ENCODE data around the gene TESK2.
"Not testable (repeated sequence)": the region's sequence is repeated elsewhere in the genome, so short reads cannot be mapped to it uniquely, and the experiment has no call there.

TESK2 gene

GRCh38 chr1:45490121-45490625 lies 790 bp downstream of the TESK2 start:
- Histone ChIP-seq H3K9me3 (ENCODE audit: control insufficient read depth, insufficient read depth, low read depth, low read length) (no peaks in the 10 kb centered on the region), H3K36me3 (ENCODE audit: control insufficient read depth, insufficient read depth, low read length) (no peaks in the 10 kb centered on the region), H3K4me3 (ENCODE audit: low read depth, low read length) (peak overlapping the region; percentile 87), H3K27ac (ENCODE audit: low read depth, low read length) (no peak overlapping the region), H3K4me1 (ENCODE audit: control insufficient read depth, insufficient read depth, low read length) (peaks cover 8% of the 10 kb centered on the region), H3K27me3 (ENCODE audit: control insufficient read depth, insufficient read depth, low read length) (peaks cover 13% of the 10 kb centered on the region; the same call in 1 of the 2 replicates), H3K9ac (ENCODE audit: low read length) (peak overlapping the region; percentile 70)

- peaks cover 13% of the 10 kb centered on the region; the same call in 1 of the 2 replicates for H3K27me3 ChIP-seq (ENCODE audit: control insufficient read depth, insufficient read depth, low read length)
- H3K36me3 ChIP-seq (ENCODE audit: control insufficient read depth, insufficient read depth, low read length); H3K27ac ChIP-seq (ENCODE audit: low read depth, low read length); H3K4me1 ChIP-seq (ENCODE audit: control insufficient read depth, insufficient read depth, low read length); H3K9ac ChIP-seq (ENCODE audit: low read length); H3K9me3 ChIP-seq (ENCODE audit: control insufficient read depth, insufficient read depth, low read depth, low read length): not testable (repeated sequence)
- peak overlapping the region; percentile 87 for H3K4me3 ChIP-seq (ENCODE audit: low read depth, low read length)
These were observed 1.6 kb downstream of the TESK2 start for GRCh38 chr1:45489379-45489778.

- H3K4me3 ChIP-seq (ENCODE audit: low read depth, low read length), result peak overlapping the region; percentile 87
These were observed 2.1 kb downstream of the TESK2 start for GRCh38 chr1:45488666-45489377.

GRCh38 chr1:45485949-45486348 lies 5.0 kb downstream of the TESK2 start:
- no peak overlapping the region for H3K9ac ChIP-seq (ENCODE audit: low read length)
- no peaks in the 10 kb centered on the region for H3K9me3 ChIP-seq (ENCODE audit: control insufficient read depth, insufficient read depth, low read depth, low read length)
- peaks cover 8% of the 10 kb centered on the region for H3K4me1 ChIP-seq (ENCODE audit: control insufficient read depth, insufficient read depth, low read length)
- H3K4me3 ChIP-seq (ENCODE audit: low read depth, low read length), result no peak overlapping the region
- no peak overlapping the region for H3K27ac ChIP-seq (ENCODE audit: low read depth, low read length)
- H3K36me3 ChIP-seq (ENCODE audit: control insufficient read depth, insufficient read depth, low read length), result no peaks in the 10 kb centered on the region
- H3K27me3 ChIP-seq (ENCODE audit: control insufficient read depth, insufficient read depth, low read length), result peaks cover 13% of the 10 kb centered on the region; the same call in 1 of the 2 replicates

More at GRCh38 chr1:45488666-45489377, 2.1 kb downstream of the TESK2 start:
- peaks cover 8% of the 10 kb centered on the region for H3K4me1 ChIP-seq (ENCODE audit: control insufficient read depth, insufficient read depth, low read length)
- H3K36me3 ChIP-seq (ENCODE audit: control insufficient read depth, insufficient read depth, low read length), result no peaks in the 10 kb centered on the region
- peaks cover 13% of the 10 kb centered on the region; the same call in 1 of the 2 replicates for H3K27me3 ChIP-seq (ENCODE audit: control insufficient read depth, insufficient read depth, low read length)
- H3K9me3 ChIP-seq (ENCODE audit: control insufficient read depth, insufficient read depth, low read depth, low read length), result no peaks in the 10 kb centered on the region
- H3K9ac ChIP-seq (ENCODE audit: low read length), result no peak overlapping the region
- no peak overlapping the region for H3K27ac ChIP-seq (ENCODE audit: low read depth, low read length)

- Histone ChIP-seq H3K36me3 (ENCODE audit: control insufficient read depth, insufficient read depth, low read length) (no peaks in the 10 kb centered on the region), H3K4me3 (ENCODE audit: low read depth, low read length) (no peak overlapping the region)
These were observed 11.8 kb downstream of the TESK2 start for GRCh38 chr1:45479039-45479748.

GRCh38 chr1:45478121-45478814 lies 12.7 kb downstream of the TESK2 start:
- H3K9me3 ChIP-seq (ENCODE audit: control insufficient read depth, insufficient read depth, low read depth, low read length), result no peaks in the 10 kb centered on the region
- H3K27me3 ChIP-seq (ENCODE audit: control insufficient read depth, insufficient read depth, low read length), result no peaks in the 10 kb centered on the region
- H3K36me3 ChIP-seq (ENCODE audit: control insufficient read depth, insufficient read depth, low read length), result no peaks in the 10 kb centered on the region
- no peak overlapping the region for H3K27ac ChIP-seq (ENCODE audit: low read depth, low read length)
- no peak overlapping the region for H3K9ac ChIP-seq (ENCODE audit: low read length)
- H3K4me1 ChIP-seq (ENCODE audit: control insufficient read depth, insufficient read depth, low read length), result no peaks in the 10 kb centered on the region
- H3K4me3 ChIP-seq (ENCODE audit: low read depth, low read length), result no peak overlapping the region

More at GRCh38 chr1:45479039-45479748, 11.8 kb downstream of the TESK2 start:
- H3K9me3 ChIP-seq (ENCODE audit: control insufficient read depth, insufficient read depth, low read depth, low read length), result no peaks in the 10 kb centered on the region
- H3K9ac ChIP-seq (ENCODE audit: low read length), result no peak overlapping the region
- H3K4me1 ChIP-seq (ENCODE audit: control insufficient read depth, insufficient read depth, low read length), result no peaks in the 10 kb centered on the region
- H3K27me3 ChIP-seq (ENCODE audit: control insufficient read depth, insufficient read depth, low read length), result no peaks in the 10 kb centered on the region
- no peak overlapping the region for H3K27ac ChIP-seq (ENCODE audit: low read depth, low read length)

- no peaks in the 10 kb centered on the region for H3K9me3 ChIP-seq (ENCODE audit: control insufficient read depth, insufficient read depth, low read depth, low read length)
- no peak overlapping the region for H3K27ac ChIP-seq (ENCODE audit: low read depth, low read length)
- H3K9ac ChIP-seq (ENCODE audit: low read length), result no peak overlapping the region
- H3K27me3 ChIP-seq (ENCODE audit: control insufficient read depth, insufficient read depth, low read length), result no peaks in the 10 kb centered on the region
- H3K4me1 ChIP-seq (ENCODE audit: control insufficient read depth, insufficient read depth, low read length), result no peaks in the 10 kb centered on the region
- H3K4me3 ChIP-seq (ENCODE audit: low read depth, low read length), result no peak overlapping the region
- no peaks in the 10 kb centered on the region for H3K36me3 ChIP-seq (ENCODE audit: control insufficient read depth, insufficient read depth, low read length)
These were observed 13.3 kb downstream of the TESK2 start for GRCh38 chr1:45477646-45478045.

- H3K36me3 ChIP-seq (ENCODE audit: control insufficient read depth, insufficient read depth, low read length); H3K4me3 ChIP-seq (ENCODE audit: low read depth, low read length); H3K9ac ChIP-seq (ENCODE audit: low read length); H3K9me3 ChIP-seq (ENCODE audit: control insufficient read depth, insufficient read depth, low read depth, low read length); H3K27me3 ChIP-seq (ENCODE audit: control insufficient read depth, insufficient read depth, low read length); H3K27ac ChIP-seq (ENCODE audit: low read depth, low read length); H3K4me1 ChIP-seq (ENCODE audit: control insufficient read depth, insufficient read depth, low read length): not testable (repeated sequence)
These were observed 16.8 kb downstream of the TESK2 start for GRCh38 chr1:45474194-45474593.

- Histone ChIP-seq H3K4me3 (ENCODE audit: low read depth, low read length) (no peak overlapping the region), H3K9me3 (ENCODE audit: control insufficient read depth, insufficient read depth, low read depth, low read length) (no peaks in the 10 kb centered on the region), H3K27me3 (ENCODE audit: control insufficient read depth, insufficient read depth, low read length) (no peaks in the 10 kb centered on the region), H3K27ac (ENCODE audit: low read depth, low read length) (no peak overlapping the region), H3K4me1 (ENCODE audit: control insufficient read depth, insufficient read depth, low read length) (no peaks in the 10 kb centered on the region), H3K36me3 (ENCODE audit: control insufficient read depth, insufficient read depth, low read length) (no peaks in the 10 kb centered on the region), H3K9ac (ENCODE audit: low read length) (no peak overlapping the region)
These were observed 17.7 kb downstream of the TESK2 start for GRCh38 chr1:45473302-45473701.

GRCh38 chr1:45470306-45470798 lies 20.6 kb downstream of the TESK2 start:
- Histone ChIP-seq H3K9me3 (ENCODE audit: control insufficient read depth, insufficient read depth, low read depth, low read length) (no peaks in the 10 kb centered on the region), H3K9ac (ENCODE audit: low read length) (no peak overlapping the region), H3K4me3 (ENCODE audit: low read depth, low read length) (no peak overlapping the region), H3K4me1 (ENCODE audit: control insufficient read depth, insufficient read depth, low read length) (no peaks in the 10 kb centered on the region), H3K27me3 (ENCODE audit: control insufficient read depth, insufficient read depth, low read length) (no peaks in the 10 kb centered on the region), H3K27ac (ENCODE audit: low read depth, low read length) (no peak overlapping the region), H3K36me3 (ENCODE audit: control insufficient read depth, insufficient read depth, low read length) (no peaks in the 10 kb centered on the region)

All from HUES6 (cell line).